AML-193 (cell line): ENCODE data around the gene ACCS.

Experiments
- DNase-seq, 2 experiments: peaks; one replicate each; lab custom pipeline; 2025; lab: John Stamatoyannopoulos, UW

Gene ACCS

GRCh38 chr11:44094260-44094868, 28.3 kb downstream of the ACCS start:
- DNase-seq = peak; percentile 61 to 64

- DNase-seq = peak; percentile 60 to 65
Measured at GRCh38 chr11:44095506-44096359, 29.7 kb downstream of the ACCS start, which contains the start of gene EXT2. Gene EXT2, plus strand, starts transcription at chr11:44095678. Its CDS starts 12,035 bp downstream, at chr11:44107713.

- peak in 1 of 2 experiments; percentile 16 for DNase-seq
Measured at GRCh38 chr11:44096360-44097185, 30.5 kb downstream of the ACCS start.

- DNase-seq = no peak
Measured at GRCh38 chr11:44097821-44098220, 31.8 kb downstream of the ACCS start.

- DNase-seq = no peak
Measured at GRCh38 chr11:44101098-44101497, 35.0 kb downstream of the ACCS start.

GRCh38 chr11:44104481-44105294, 38.6 kb downstream of the ACCS start:
- no peak for DNase-seq

- DNase-seq = no peak
Measured at GRCh38 chr11:44108260-44108659, 42.2 kb downstream of the ACCS start.

GRCh38 chr11:44110231-44110679, 44.2 kb downstream of the ACCS start:
- DNase-seq = peak in 1 of 2 experiments; percentile 31

- DNase-seq = no peak
Measured at GRCh38 chr11:44112091-44112821, 46.2 kb downstream of the ACCS start.

- DNase-seq = no peak
Measured at GRCh38 chr11:44113018-44113417, 46.9 kb downstream of the ACCS start.

GRCh38 chr11:44113572-44113971, 47.5 kb downstream of the ACCS start:
- DNase-seq = no peak

- DNase-seq = no peak
Measured at GRCh38 chr11:44116234-44116830, 50.3 kb downstream of the ACCS start.

- DNase-seq = peak in 1 of 2 experiments; percentile 1
Measured at GRCh38 chr11:44120169-44120568, 54.1 kb downstream of the ACCS start.

GRCh38 chr11:44125598-44125997, 59.5 kb downstream of the ACCS start:
- no peak for DNase-seq

- no peak for DNase-seq
Measured at GRCh38 chr11:44126304-44126703, 60.2 kb downstream of the ACCS start.

GRCh38 chr11:44127130-44127529, 61.1 kb downstream of the ACCS start:
- no peak for DNase-seq

GRCh38 chr11:44128729-44129128, 62.7 kb downstream of the ACCS start:
- no peak for DNase-seq

- no peak for DNase-seq
Measured at GRCh38 chr11:44130751-44131150, 64.7 kb downstream of the ACCS start.

GRCh38 chr11:44133335-44133946, 67.4 kb downstream of the ACCS start:
- peak; percentile 12 to 22 for DNase-seq
